HG03196 (cell line): ENCODE results near the gene TREM1.
A peak's percentile ranks its signal among the peaks of the same experiment; 100 is the strongest.

Experiments
- ATAC-seq: cut with Tn5 transposase; IDR thresholded peaks from one replicate; pipeline ENCODE4 v1.9.1; 2021; ENCODE audit not compliant: unreplicated experiment

TREM1 gene

DNA sequence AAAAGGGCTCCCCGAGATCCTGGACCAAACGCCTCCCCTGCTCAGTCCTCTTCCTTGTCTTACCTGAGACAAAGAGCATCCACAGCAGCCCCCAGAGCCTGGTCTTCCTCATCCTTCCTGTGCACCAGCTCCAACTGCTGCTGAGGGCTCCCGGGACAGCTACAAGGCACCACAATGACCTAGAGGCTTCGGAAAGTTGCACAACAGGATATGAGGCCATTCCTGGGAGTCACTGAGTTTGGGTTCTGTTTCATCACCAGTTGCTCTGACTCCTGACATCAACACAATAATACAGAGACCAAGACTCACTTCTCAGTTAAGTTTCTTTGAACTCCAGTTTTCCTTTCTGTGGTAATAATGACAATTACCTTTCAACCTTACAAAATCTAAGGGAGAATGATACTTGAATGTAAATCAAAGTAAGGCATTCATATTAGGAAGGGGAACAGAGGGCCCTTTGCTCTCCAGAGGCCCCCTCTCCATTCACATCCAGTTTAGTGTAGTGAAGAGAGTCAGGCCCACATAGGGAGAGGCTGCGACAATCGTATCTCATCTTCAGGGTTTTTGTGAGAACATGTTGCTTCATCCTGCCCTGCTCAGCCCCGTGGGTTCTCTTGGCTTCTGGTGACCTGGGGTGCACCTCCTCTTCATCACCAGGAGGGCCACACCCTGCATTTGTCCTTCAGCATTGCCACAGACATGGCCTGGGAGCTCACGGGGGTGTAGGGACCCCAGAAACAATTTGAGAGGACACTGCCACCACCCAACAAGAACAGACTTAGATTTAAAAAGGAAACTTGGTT is at the start of gene TREM1:
TREM1 (minus strand) TSS at position 139 of the 803 bp plus-strand sequence; CDS start at position 112, 27 bp downstream.
- no peak for ATAC-seq

- no peak for ATAC-seq
These were observed 49.5 kb upstream of the TREM1 start for GRCh38 chr6:41335943-41336342.

GRCh38 chr6:41335296-41335695 is 48.8 kb upstream of the TREM1 start, which contains the start of gene NCR2:
Gene NCR2, plus strand, starts transcription at chr6:41335608. Its CDS starts 269 bp downstream, at chr6:41335877.
- no peak for ATAC-seq

DNA sequence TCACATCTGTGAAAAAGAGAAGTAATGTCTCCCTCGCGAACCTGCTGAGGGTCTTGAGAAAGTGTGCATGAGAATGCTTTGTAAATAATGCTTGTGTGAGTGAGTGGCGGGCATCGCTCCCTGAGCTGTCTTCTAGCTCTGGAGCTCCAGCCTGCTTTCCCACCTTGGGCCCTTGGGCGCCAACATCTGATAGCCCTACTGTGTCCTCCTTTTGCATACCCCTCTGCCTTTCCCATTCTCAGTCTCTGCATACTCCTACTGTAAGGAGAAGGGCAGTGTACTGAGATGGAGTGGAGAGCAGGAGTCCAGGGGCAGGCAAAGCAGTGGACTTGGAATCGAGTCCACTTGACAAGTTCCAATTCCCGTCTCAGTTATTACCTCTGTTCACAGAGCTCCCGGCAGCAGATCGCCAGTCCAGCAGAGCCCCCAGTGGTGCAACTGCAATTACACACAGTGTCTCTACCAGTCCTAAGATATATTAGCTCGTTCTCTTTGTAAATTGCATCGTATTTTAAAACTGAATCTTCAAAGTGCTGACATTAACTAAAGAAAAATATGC is 48.1 kb upstream of the TREM1 start:
- ATAC-seq = no peak

DNA sequence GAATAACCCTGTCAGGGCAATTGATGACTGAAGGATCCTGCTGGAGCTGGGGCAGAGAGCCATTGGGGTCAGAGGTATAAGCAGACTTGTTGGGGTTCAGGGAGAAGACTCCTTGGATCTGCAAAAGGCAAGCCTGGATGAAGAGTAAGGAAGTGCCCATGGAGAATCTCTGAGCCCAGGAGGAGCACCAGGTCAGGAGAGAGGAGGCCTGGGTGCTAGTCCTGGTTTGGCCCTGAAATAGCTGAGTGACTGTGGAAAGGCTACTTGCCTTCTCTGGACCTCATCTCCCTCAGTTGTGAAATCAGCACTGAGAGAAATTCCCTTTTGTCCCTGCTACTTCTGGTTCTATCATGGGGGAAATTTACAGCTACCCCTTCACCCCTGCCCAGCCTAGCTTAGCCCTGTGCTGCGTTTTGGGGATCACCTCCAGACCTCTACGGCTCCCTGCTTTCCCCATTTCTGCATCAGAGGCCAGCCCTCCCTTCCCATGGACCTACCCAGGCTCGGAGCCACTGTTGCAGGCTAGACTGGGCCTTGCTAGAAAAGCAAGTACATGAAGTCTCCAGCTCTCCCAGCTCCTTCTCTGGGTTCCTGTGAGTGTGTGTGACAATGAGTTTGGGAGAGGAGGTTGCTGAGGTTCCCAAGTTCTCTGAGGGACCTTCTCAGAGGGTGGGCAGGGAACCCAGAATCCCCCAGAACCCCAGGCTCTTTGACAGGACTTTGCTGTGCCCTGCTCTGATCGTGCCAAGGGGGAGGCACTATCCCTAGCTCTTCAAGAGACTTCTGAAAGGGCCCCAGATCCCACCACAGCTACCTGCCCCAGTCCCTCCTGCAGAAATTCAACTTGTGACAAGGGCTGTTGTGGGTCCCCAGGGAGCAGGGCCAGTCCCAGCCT is 46.6 kb upstream of the TREM1 start:
- peak; percentile 2 for ATAC-seq

DNA sequence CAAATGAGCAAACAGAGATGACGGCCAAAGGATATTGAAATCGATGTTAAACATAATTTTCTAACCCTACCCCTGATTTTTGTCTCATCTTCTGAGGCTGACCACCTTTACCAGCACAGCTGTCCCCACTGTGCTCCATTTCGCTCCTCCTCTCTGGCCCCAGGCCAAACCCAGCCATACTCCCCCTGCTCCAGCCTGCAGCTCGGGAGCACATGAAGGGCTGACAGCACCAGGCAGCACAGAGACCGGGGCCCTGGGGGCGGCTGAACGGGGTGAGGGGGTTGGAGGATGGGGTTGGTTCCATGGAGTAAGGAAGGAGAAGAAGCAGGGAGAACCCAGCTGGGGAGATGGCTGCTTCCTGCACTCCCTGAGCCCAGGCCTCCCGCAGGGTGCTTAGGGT is 45.8 kb upstream of the TREM1 start:
- ATAC-seq = no peak

- no peak for ATAC-seq
These were observed 45.1 kb upstream of the TREM1 start for GRCh38 chr6:41331401-41332150.

GRCh38 chr6:41327177-41327576 is 40.7 kb upstream of the TREM1 start:
- ATAC-seq = no peak

- ATAC-seq = no peak
These were observed 39.6 kb upstream of the TREM1 start for GRCh38 chr6:41326092-41326491.

DNA sequence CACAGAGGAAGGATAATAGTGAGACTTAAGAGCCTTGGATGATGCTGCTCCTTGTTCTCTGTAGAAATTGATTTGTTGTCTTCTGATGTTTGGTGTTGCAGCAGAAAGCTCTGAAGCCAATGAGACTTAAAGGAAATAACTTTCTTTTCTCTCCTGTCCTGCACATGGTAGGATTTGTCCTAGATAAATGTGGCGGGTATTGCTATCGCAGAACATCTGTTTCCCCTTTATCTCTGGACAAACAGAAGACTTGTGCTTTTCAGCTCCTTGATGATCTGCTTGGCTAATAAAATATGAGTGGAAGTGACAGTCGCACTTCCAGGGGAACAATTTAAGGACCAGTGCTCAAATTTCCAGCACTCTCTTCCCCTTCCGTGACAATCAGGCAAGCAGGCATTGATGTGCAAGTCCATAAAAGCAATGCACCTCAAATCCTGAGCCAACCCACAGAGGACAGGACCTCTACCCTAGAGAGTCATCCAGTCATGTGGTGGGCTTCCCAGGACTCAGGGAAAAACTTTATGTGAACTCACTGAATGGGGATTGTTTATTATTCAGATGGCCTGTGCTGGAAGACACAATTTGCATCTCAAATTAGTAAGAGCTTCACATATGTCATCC is 39.1 kb upstream of the TREM1 start:
- ATAC-seq = no peak

GRCh38 chr6:41321183-41321582 is 34.7 kb upstream of the TREM1 start:
- no peak for ATAC-seq

GRCh38 chr6:41318654-41319565 is 32.4 kb upstream of the TREM1 start:
- peak; percentile 83 for ATAC-seq

- no peak for ATAC-seq
These were observed 31.8 kb upstream of the TREM1 start for GRCh38 chr6:41318261-41318653.

GRCh38 chr6:41315943-41316620 is 29.6 kb upstream of the TREM1 start:
- no peak for ATAC-seq

GRCh38 chr6:41315203-41315602 is 28.7 kb upstream of the TREM1 start:
- ATAC-seq = no peak

GRCh38 chr6:41306187-41306854 is 19.8 kb upstream of the TREM1 start:
- no peak for ATAC-seq

DNA sequence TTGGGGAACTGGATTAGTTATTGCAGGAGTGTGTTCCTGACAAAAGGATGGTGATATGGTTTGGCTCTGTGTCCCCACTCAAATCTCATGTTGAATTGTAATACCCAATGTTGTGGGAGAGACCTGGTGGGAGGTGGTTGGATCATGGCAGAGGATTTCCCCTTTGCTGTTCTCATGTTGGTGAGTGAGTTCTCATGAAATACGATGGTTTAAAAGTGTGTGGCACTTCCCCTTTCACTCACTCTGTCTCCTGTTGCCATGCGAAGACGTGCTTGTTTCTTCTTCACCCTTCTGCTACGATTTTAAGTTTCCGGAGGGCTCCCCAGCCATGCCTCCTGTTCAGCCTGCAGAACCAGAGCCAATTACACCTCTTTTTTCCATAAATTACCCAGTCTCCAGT is 16.2 kb upstream of the TREM1 start:
- ATAC-seq = no peak

DNA sequence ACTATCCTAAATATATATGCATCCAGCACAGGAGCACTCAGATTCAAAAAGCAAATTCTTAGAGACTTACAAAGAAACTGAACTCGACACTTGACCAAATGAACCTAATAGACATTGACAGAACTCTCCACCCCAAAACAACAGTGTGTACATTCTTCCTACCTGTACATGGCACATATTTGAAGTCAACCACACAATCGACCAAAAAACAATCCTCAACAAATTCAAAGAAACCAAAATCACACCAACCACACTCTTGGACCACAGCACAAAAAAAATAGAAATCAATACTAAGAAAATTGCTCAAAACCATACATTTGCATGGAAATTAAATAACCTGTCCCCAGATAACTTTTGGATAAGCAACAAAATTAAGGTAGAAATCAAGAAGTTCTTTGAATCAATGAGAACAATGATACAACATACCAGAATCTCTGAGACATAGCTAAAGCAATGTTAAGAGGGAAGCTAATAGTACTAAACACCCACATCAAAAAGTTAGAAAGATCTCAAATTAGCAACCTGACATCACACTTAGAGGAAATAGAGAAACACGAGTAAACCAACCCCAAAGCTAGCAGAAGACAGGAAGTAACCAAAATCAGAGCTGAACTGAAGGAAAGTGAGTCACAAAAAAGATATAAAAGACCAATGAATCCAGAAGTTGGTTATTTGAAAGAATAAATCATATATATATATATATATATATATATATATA is 12.5 kb upstream of the TREM1 start:
- no peak for ATAC-seq
